Stomach (tissue), 9 donors: ENCODE results near the gene ARHGEF1. TPM values are rescaled to one million over a fixed set of nuclear protein-coding genes. Genes with fewer than 3 reads are reported as not detected.

Experiments used
- DNase-seq, 2 donors: peaks; one replicate each; pipeline versions ENCODE4 v3.0.0 to v3.0.0-alpha.2; 2013 to 2019
- H3K27ac ChIP-seq, 5 donors: fragments of 200-600 bp in 4 of 5; sonication (generic) in 4 of 5; one replicate each; pipeline ENCODE4 v1.5.1; 2013 to 2019; ENCODE audit warnings: mild to moderate bottlenecking in 1 of 5, moderate library complexity in 1 of 5
- H3K27me3 ChIP-seq, 3 donors: fragments of 200-600 bp; sonication (generic); one replicate each; pipeline ENCODE4 v1.5.1; 2017 to 2019; ENCODE audit warnings: mixed run types in 1 of 3
- H3K36me3 ChIP-seq, 4 donors: fragments of 200-600 bp; sonication (generic); 1 replicate in 3 of 4; 2 replicates in 1 of 4; pipeline ENCODE4 v1.5.1; 2016 to 2019
- H3K4me1 ChIP-seq, 4 donors: fragments of 200-600 bp; sonication (generic); one replicate each; pipeline ENCODE4 v1.5.1; 2016 to 2019
- H3K4me3 ChIP-seq, 4 donors: fragments of 200-600 bp; sonication (generic) in 3 of 4; one replicate each; pipeline ENCODE4 v1.5.1; 2016 to 2019; ENCODE audit warnings: mild to moderate bottlenecking in 1 of 4
- H3K9me3 ChIP-seq, 4 donors: fragments of 200-600 bp; sonication (generic); one replicate each; pipeline ENCODE4 v1.5.1; 2016 to 2019
- CTCF ChIP-seq, 7 experiments: fragments of 450-650 bp in 4 of 7; fragments of 200-600 bp in 3 of 7; sonication (generic) in 3 of 7; IDR thresholded peaks; one replicate each; pipeline ENCODE4 v1.5.1; 2016 to 2019; ENCODE audit warnings: antibody characterized with exemption in 7 of 7, control low read depth in 2 of 7, mild to moderate bottlenecking in 1 of 7
- EP300 ChIP-seq: sonication (generic); formaldehyde crosslinking; IDR thresholded peaks from one replicate; pipeline ENCODE4 v1.6.1; 2017; ENCODE audit warnings: antibody characterized with exemption
- POLR2A ChIP-seq, 4 donors: fragments of 450-650 bp; IDR thresholded peaks; one replicate each; pipeline ENCODE4 v1.6.1; 2016; ENCODE audit warnings: antibody characterized with exemption in 4 of 4, control low read depth in 2 of 4, mild to moderate bottlenecking in 1 of 4, moderate library complexity in 1 of 4
- POLR2AphosphoS5 ChIP-seq, 3 donors: sonication (generic); formaldehyde crosslinking; IDR thresholded peaks; one replicate each; pipeline ENCODE4 v1.6.1; 2016; ENCODE audit warnings: antibody characterized with exemption in 3 of 3
- WGBS, 5 donors: extraction: QIAGEN DNeasy Blood & Tissue Kit in 3 of 5; methylation state at CpG; one replicate each; pipeline versions ENCODE4 v1.1.5 to v1.1.7; 2013 to 2018; 5-methylcytosine and 5-hydroxymethylcytosine counted together
- intact Hi-C: fragments of 100-400 bp; cut with DNase I; formaldehyde crosslinking; loops from one replicate; pipeline ENCODE4 v1.15.1; 2023; ENCODE audit warnings: low total_unique reads
- polyA plus RNA-seq, 3 donors: library from polyadenylated mRNA; stranded (reverse); fragments of 200-250 nt; gene quantifications; one replicate each; pipeline ENCODE4 v1.2.3, GENCODE V29; 2013
- total RNA-seq, 5 donors: library from RNA; depleted of rRNA; stranded (reverse); fragments of >200 nt; gene quantifications; one replicate each; pipeline versions ENCODE4 v1.1.0 to v1.2.3, GENCODE V29; 2014 to 2016
- donor health status: healthy with polysubstance abuse.
- donor health status: Bipolar disorder and iron deficiency.
- donor health status: healthy.

The ARHGEF1 gene
- total and polyA plus RNA-seq, 8 donors: 40.8 to 329 (median 143) TPM

DNA sequence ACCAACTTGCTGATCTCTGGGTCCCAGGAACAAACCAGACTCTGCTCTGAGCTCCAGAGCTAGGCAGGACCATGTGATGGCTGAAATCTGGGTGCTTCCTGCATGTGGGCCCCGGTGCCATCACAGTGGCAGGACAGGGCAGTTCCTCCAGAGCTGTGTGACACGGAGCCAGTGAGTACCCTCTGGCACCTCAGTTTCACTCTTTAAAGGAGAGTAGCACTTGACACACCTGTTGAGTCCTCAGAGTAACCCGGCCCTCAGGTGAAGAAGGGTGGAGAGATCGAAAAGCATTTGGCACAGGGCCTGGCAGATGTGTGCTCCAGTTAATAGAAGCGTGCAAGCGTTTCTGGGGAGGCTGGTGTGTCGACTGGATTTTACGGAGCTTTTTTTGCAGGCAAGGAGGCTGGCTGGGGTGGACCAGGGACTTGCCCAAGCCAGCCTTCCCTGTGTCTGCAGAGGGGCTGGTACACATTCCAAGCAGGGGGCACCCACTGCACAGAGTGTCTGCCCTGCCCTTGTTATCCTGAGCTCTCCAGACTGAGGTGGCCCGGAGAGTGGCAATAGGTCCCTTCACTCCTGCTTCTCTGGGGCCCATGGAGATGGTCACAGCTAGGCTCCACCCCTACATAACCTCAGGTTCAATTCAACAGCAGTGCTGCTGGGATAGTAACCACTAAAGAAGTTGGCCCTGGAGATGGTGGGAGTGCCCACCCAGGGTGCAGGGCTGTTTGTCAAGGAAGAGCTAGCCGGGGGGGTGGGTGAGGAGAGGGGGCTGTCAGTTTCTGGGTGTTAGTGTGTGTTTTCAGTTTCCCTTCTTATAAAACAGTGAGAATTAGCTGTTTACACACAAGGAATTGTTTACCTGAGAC lies 14.6 kb upstream of the ARHGEF1 start:
- Histone ChIP-seq H3K27me3 (no peaks in the 10 kb centered on the region), H3K36me3 (peaks cover 64 to 93% (median 92%) of the 10 kb centered on the region in 4 donors), H3K9me3 (no peaks in the 10 kb centered on the region), H3K4me3 (no peak overlapping the region), H3K4me1 (peaks cover 7 to 95% (median 69%) of the 10 kb centered on the region in 4 donors), H3K27ac (peak overlapping the region in 2 of 5 donors; percentile 20 to 36)
- DNase-seq: peak in 1 of 2 donors; percentile 46
- intact Hi-C loops: no loop called here
- whole genome bisulfite sequencing, 5 donors: 41 to 50% (median 46%) methylated on average over 7 to 10 of the region's 10 CpGs
- TF ChIP-seq POLR2A (IDR thresholded peaks at IDR 0.05) (no peak), EP300 (no peak), CTCF (IDR thresholded peaks at IDR 0.05) (no peak), POLR2AphosphoS5 (IDR thresholded peaks at IDR 0.05) (no peak)

DNA sequence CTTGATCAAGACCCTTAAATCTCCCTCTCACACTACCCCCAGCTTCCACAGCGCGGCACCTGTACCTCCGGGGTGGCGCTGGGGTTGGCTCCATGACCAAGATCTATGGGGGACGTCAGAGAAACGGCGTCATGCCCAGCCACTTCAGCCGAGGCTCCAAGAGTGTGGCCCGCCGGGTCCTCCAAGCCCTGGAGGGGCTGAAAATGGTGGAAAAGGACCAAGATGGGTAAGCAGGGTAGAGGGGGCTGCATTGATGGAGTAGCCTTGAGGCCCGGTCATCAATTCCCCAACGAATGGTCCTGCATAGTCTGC lies 14.0 kb upstream of the ARHGEF1 start:
- 71 to 92% (median 82%) methylated on average over 11 to 12 of the region's 12 CpGs for WGBS, 5 donors
- H3K4me1 ChIP-seq: peaks cover 7 to 94% (median 65%) of the 10 kb centered on the region in 4 donors
- H3K9me3 ChIP-seq: no peaks in the 10 kb centered on the region
- no peaks in the 10 kb centered on the region for H3K27me3 ChIP-seq
- peaks cover 59 to 88% (median 86%) of the 10 kb centered on the region in 4 donors for H3K36me3 ChIP-seq
- H3K4me3 ChIP-seq: no peak overlapping the region
- H3K27ac ChIP-seq: peak overlapping the region in 1 of 5 donors; percentile 20
- no peak for TF ChIP-seq EP300
- TF ChIP-seq CTCF (IDR thresholded peaks at IDR 0.05): no peak
- no peak for TF ChIP-seq POLR2AphosphoS5 (IDR thresholded peaks at IDR 0.05)
- TF ChIP-seq POLR2A (IDR thresholded peaks at IDR 0.05): no peak
- intact Hi-C loops: no loop called here
- DNase-seq: no peak

- 67 to 79% (median 72%) methylated on average over 4 to 13 of the region's 13 CpGs for WGBS, 5 donors
Observed at GRCh38 chr19:41869374-41869955, 13.5 kb upstream of the ARHGEF1 start.

More at GRCh38 chr19:41869374-41869955, 13.5 kb upstream of the ARHGEF1 start:
- intact Hi-C loops: no loop called here
- H3K36me3 ChIP-seq: peaks cover 54 to 82% (median 81%) of the 10 kb centered on the region in 4 donors
- H3K27me3 ChIP-seq: no peaks in the 10 kb centered on the region
- H3K4me1 ChIP-seq: peaks cover 7 to 89% (median 60%) of the 10 kb centered on the region in 4 donors
- H3K4me3 ChIP-seq: no peak overlapping the region
- H3K27ac ChIP-seq: peak overlapping the region in 2 of 5 donors; percentile 42 to 47
- no peaks in the 10 kb centered on the region for H3K9me3 ChIP-seq
- no peak for DNase-seq
- TF ChIP-seq POLR2AphosphoS5 (IDR thresholded peaks at IDR 0.05) (no peak), POLR2A (IDR thresholded peaks at IDR 0.05) (no peak), EP300 (no peak), CTCF (IDR thresholded peaks at IDR 0.05) (no peak)
